ENCODE results near the gene SMCO3.

SMCO3 gene

GRCh38 chr12:14776236-14776961 is 37.6 kb downstream of the SMCO3 start:
- peaks cover 30% of the 10 kb centered on the region for H3K4me1 Mint-ChIP-seq (ENCODE audit: low read depth)
- intact Hi-C loops (cut with micrococcal nuclease), result loop anchor here (10.0 kb wide), 1 partner anchor 748 kb away; no protein-coding TSS in a partner anchor
- peak overlapping the region; percentile 87 for H3K4me3 Mint-ChIP-seq
- H3K9me3 Mint-ChIP-seq, result no peaks in the 10 kb centered on the region
- H3K27me3 Mint-ChIP-seq, result no peaks in the 10 kb centered on the region
- peak overlapping the region; percentile 99 for H3K27ac Mint-ChIP-seq
- H3K36me3 Mint-ChIP-seq (ENCODE audit: low read depth), result peaks cover 15% of the 10 kb centered on the region

DNA sequence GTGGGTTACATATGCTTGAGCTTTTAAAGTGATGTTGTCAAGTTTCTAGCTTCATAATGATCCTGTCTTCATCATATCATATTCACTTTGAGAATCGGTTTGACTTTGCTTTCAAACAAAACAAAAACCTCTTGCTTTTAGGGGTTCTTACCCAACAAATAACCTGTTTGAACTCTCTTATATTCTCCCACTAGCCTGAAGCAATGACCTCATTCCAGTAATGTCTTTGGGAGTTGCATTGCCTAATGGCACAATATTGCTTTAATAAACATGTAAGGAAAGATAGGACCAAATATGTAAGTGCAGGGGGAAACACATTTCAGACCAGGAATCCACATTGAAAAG is 38.4 kb downstream of the SMCO3 start:
- peaks cover 28% of the 10 kb centered on the region for H3K4me1 Mint-ChIP-seq (ENCODE audit: low read depth)

DNA sequence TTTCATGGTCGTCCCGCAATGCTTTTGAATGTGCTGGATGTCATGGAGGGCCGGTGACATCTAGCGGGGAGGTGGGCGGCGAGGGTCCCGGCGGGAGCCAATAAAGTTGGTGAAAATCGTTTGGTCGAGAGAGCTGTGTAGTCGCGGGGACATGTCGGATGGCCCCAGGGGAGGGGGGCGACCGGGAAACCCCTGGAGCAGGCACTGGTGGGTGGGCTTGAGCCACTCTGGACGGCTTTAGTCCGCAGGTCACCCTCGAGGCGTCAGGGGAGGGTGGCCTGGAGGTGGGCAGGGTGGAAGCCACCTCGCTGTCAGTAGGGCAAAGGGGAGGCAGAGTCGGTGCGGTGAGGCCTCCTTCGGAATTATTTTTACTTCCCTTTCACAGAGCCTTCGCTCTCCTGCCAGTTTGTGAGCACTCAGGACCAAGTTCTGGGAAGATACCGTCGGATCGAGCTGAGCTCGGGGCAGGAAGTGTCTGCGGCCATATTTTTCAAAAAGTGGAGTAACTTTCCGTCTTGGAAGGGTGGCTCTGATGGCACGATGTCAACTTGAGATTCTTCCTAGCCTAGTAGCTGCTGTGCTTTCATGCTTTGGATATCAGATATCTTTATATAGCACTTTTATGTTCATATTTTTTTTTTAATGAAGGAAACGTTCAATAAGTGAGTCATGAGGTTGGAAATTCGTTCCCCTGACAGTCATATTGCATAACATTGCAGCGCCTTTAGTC is 38.9 kb downstream of the SMCO3 start:
- H3K36me3 Mint-ChIP-seq (ENCODE audit: low read depth), result peaks cover 26% of the 10 kb centered on the region

More for the DNA sequence above, 38.4 kb downstream of the SMCO3 start:
- peak overlapping the region; percentile 99 for H3K27ac Mint-ChIP-seq
- intact Hi-C loops (cut with micrococcal nuclease), result loop anchor here (10.0 kb wide), 1 partner anchor 749 kb away; no protein-coding TSS in a partner anchor
- no peaks in the 10 kb centered on the region for H3K27me3 Mint-ChIP-seq
- H3K9me3 Mint-ChIP-seq, result no peaks in the 10 kb centered on the region
- peaks cover 21% of the 10 kb centered on the region for H3K36me3 Mint-ChIP-seq (ENCODE audit: low read depth)
- peak overlapping the region; percentile 87 for H3K4me3 Mint-ChIP-seq

GRCh38 chr12:14774074-14774905 is 39.7 kb downstream of the SMCO3 start:
- no peaks in the 10 kb centered on the region for H3K9me3 Mint-ChIP-seq
- no peaks in the 10 kb centered on the region for H3K27me3 Mint-ChIP-seq
- peaks cover 34% of the 10 kb centered on the region for H3K36me3 Mint-ChIP-seq (ENCODE audit: low read depth)
- intact Hi-C loops (cut with micrococcal nuclease), result loop anchor here (1.0 to 10.0 kb wide), 3 partner anchors 29 to 751 kb away; partner anchors contain the start of genes C12orf60 and WBP11
- peak overlapping the region; percentile 99 for H3K27ac Mint-ChIP-seq
- peak overlapping the region; percentile 87 for H3K4me3 Mint-ChIP-seq
- H3K4me1 Mint-ChIP-seq (ENCODE audit: low read depth), result peaks cover 30% of the 10 kb centered on the region

More for the DNA sequence above, 38.9 kb downstream of the SMCO3 start:
- Mint-ChIP-seq H3K9me3 (no peaks in the 10 kb centered on the region), H3K27me3 (no peaks in the 10 kb centered on the region), H3K4me1 (ENCODE audit: low read depth) (peaks cover 24% of the 10 kb centered on the region), H3K4me3 (peak overlapping the region; percentile 87), H3K27ac (peak overlapping the region; percentile 99)
- intact Hi-C loops (cut with micrococcal nuclease), result loop anchor here (1.0 to 10.0 kb wide), 3 partner anchors 28 to 750 kb away; partner anchors contain the start of genes C12orf60 and WBP11

GRCh38 chr12:14773685-14774073 is 40.3 kb downstream of the SMCO3 start:
- H3K27me3 Mint-ChIP-seq, result no peaks in the 10 kb centered on the region
- intact Hi-C loops (cut with micrococcal nuclease), result loop anchor here (1.0 to 10.0 kb wide), 3 partner anchors 30 to 751 kb away; partner anchors contain the start of genes C12orf60 and WBP11
- peaks cover 36% of the 10 kb centered on the region for H3K4me1 Mint-ChIP-seq (ENCODE audit: low read depth)
- peak overlapping the region; percentile 99 for H3K27ac Mint-ChIP-seq
- H3K36me3 Mint-ChIP-seq (ENCODE audit: low read depth), result peaks cover 40% of the 10 kb centered on the region
- H3K4me3 Mint-ChIP-seq, result peak overlapping the region; percentile 87
- no peaks in the 10 kb centered on the region for H3K9me3 Mint-ChIP-seq

DNA sequence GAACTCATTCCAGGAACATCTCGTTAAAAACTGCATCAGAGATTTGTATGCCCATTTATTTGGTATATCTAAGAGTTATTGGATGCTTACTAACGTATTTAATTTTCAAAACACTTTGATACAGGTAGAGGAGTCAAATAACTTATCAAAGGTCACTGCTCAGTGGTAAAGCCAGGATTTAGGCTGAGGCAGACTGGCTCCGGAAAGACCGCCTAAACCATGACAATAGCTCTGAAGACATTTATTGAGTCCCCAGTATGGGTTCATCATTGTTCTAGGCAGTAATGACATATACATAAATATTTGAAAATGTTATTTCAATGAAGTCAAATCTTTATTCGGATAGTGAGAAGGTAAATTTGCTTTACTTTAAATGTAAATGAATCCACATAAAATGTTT is 41.0 kb downstream of the SMCO3 start:
- no peaks in the 10 kb centered on the region for H3K27me3 Mint-ChIP-seq
- no peak overlapping the region for H3K4me3 Mint-ChIP-seq
- intact Hi-C loops (cut with micrococcal nuclease), result loop anchor here (5.0 to 10.0 kb wide), 2 partner anchors 184 to 752 kb away; no protein-coding TSS in a partner anchor
- no peaks in the 10 kb centered on the region for H3K9me3 Mint-ChIP-seq
- peaks cover 37% of the 10 kb centered on the region for H3K4me1 Mint-ChIP-seq (ENCODE audit: low read depth)
- no peak overlapping the region for H3K27ac Mint-ChIP-seq
- peaks cover 42% of the 10 kb centered on the region for H3K36me3 Mint-ChIP-seq (ENCODE audit: low read depth)

DNA sequence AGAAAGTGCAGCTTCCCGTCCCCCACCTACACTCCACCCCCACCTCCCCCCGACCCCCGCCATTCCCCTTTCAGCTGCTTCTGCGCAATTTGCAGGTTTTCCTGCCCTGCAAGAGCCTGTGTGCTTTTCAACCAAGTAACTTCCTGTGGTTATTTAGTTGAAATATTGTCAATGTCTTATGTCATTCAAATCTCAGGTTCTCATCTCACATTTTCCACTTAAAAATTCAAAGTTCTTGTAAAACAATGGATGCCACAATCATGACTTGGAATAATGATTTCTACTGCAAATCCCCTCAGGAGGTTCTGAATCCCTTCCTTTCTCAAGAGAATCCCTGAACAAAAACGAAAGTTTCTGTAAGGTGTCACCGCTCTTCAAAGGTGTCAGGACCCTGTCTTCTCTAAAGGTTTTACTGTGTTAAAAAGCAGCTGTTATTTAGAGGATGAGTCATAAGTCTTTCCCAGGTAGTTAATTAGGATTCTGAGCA is 42.3 kb downstream of the SMCO3 start:
- Mint-ChIP-seq H3K27ac (peak overlapping the region; percentile 99), H3K4me3 (peak overlapping the region; percentile 6), H3K9me3 (no peaks in the 10 kb centered on the region), H3K36me3 (ENCODE audit: low read depth) (peaks cover 54% of the 10 kb centered on the region), H3K4me1 (ENCODE audit: low read depth) (peaks cover 40% of the 10 kb centered on the region), H3K27me3 (no peaks in the 10 kb centered on the region)
- intact Hi-C loops (cut with micrococcal nuclease), result loop anchor here (2.0 to 10.0 kb wide), 3 partner anchors 186 to 753 kb away; partner anchors contain the start of gene PLBD1

DNA sequence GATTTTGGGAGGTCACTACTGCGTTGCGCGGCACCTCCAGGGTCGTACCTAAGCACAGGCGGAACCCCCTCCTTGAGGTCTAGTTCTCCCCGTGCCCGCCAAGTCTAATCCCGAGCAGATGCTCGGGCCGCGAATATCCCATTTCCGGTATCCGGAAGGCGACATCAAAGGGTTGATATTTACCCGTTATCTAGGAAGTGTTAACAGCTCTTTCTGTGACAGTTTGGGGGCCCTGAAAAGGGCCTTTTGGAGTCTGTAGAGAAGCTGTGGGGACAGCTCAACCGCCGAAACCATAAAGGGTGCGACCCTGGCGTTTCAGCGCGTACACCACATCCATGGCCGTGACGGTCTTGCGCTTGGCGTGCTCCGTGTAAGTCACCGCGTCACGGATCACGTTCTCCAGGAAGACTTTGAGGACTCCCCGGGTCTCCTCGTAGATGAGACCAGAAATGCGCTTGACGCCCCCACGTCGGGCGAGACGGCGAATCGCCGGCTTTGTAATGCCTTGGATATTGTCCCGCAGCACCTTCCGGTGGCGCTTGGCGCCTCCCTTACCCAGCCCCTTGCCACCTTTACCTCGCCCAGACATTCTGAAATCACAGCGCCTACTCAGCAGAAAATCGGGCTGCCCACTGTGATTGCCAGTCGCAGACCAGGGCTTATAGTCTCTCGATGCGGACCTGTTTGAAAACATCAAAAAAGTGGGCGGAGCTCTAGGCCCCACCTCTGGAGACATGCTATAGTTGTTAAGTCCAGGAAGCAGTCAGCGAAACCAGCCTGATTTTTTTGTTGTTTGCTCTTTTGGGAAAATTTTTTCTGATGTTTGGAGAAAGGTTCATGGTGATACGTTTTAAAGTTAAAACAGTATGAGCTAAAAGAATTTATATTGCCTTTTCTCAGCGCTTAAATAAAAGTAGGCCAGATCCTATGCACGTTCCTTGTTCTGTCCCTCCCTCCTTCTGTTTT is 43.2 kb downstream of the SMCO3 start:
- Mint-ChIP-seq H3K36me3 (ENCODE audit: low read depth) (peaks cover 54% of the 10 kb centered on the region), H3K9me3 (peaks cover 5% of the 10 kb centered on the region), H3K4me1 (ENCODE audit: low read depth) (peaks cover 33% of the 10 kb centered on the region), H3K4me3 (peak overlapping the region; percentile 91), H3K27ac (peak overlapping the region; percentile 99), H3K27me3 (no peaks in the 10 kb centered on the region)
- intact Hi-C loops (cut with micrococcal nuclease), result loop anchor here (1.0 to 10.0 kb wide), 4 partner anchors 33 to 754 kb away; partner anchors contain the start of genes C12orf60, PLBD1 and WBP11

DNA sequence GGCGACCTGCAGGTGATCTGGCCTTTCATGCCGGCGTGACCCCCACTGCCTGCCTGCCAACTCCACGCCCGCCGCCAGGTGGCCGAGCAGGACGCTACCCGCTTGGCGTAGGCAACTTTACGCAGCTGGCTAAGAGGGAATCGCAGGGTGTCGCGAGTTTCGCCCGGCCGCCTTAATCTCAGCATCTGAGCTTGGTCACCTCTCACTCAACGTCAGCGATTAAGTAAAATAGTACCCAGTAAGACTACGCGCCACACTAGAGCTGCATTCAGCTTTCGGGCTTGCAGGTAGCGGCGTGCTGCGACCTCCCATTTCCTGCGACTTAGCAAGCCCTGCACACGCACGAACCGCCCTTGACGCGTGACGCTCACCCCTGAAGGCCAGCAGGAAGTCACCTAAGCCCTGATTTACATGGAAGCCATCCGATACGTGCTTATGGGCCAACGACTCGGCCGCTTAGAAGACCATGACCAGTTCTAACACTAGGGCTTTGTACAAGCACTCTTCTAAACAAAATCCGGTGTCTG is 44.0 kb downstream of the SMCO3 start:
- Mint-ChIP-seq H3K27ac (peak overlapping the region; percentile 99), H3K27me3 (no peaks in the 10 kb centered on the region), H3K9me3 (peaks cover 8% of the 10 kb centered on the region), H3K36me3 (ENCODE audit: low read depth) (peaks cover 52% of the 10 kb centered on the region), H3K4me1 (ENCODE audit: low read depth) (peaks cover 28% of the 10 kb centered on the region), H3K4me3 (peak overlapping the region; percentile 91)
- intact Hi-C loops (cut with micrococcal nuclease), result loop anchor here (1.0 to 10.0 kb wide), 4 partner anchors 33 to 755 kb away; partner anchors contain the start of genes C12orf60, PLBD1 and WBP11

DNA sequence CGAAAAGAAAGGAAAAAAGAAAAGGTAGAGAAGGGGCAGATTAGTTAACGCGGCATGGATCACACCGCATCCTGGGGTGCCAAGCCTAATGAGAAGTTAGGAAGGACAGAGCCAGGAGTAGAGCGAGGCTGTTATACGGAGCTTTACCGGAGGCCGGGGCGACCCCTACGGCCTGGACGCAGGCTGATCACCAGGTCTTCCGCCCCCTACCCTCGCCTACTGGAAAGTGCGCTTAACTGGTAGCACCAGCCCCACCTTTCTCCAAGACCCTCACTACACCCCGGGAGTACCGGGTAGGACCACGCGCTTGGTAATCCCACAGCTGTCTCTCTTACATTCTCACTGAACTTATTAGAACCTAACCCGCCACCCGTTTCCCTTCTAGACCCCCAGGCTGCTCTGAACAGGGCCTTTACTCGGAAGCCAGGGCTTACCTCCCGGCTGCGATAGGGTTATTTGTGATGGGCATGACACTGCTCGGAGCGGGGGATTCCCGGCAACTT is 44.5 kb downstream of the SMCO3 start:
- peaks cover 8% of the 10 kb centered on the region for H3K9me3 Mint-ChIP-seq
- H3K4me3 Mint-ChIP-seq, result peak overlapping the region; percentile 91
- H3K27ac Mint-ChIP-seq, result peak overlapping the region; percentile 99
- no peaks in the 10 kb centered on the region for H3K27me3 Mint-ChIP-seq
- peaks cover 49% of the 10 kb centered on the region for H3K36me3 Mint-ChIP-seq (ENCODE audit: low read depth)
- H3K4me1 Mint-ChIP-seq (ENCODE audit: low read depth), result peaks cover 23% of the 10 kb centered on the region
- intact Hi-C loops (cut with micrococcal nuclease), result no loop called here

GRCh38 chr12:14768823-14769405 is 45.1 kb downstream of the SMCO3 start:
- Mint-ChIP-seq H3K4me1 (ENCODE audit: low read depth) (peaks cover 23% of the 10 kb centered on the region), H3K36me3 (ENCODE audit: low read depth) (peaks cover 49% of the 10 kb centered on the region), H3K27me3 (no peaks in the 10 kb centered on the region), H3K4me3 (peak overlapping the region; percentile 91), H3K27ac (peak overlapping the region; percentile 99), H3K9me3 (peaks cover 8% of the 10 kb centered on the region)
- intact Hi-C loops (cut with micrococcal nuclease), result no loop called here

DNA sequence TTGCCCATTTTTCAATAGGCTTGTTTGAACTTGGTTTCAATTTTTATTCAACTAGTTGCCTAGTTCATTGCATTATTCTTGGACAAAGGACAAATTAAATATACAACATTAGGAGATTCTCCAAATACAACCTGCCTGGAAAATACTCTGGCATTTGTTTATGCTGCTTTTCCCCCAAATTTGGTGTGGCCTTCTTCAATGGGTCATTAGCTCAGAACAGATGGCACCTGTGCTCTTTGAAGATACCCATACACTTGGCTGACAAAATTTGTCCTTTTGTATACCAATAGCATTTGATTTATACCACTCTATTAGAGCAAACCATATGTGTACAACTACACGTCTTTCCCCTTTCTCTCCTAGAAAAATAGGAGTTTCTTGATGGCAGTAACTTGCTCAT is 46.4 kb downstream of the SMCO3 start:
- Mint-ChIP-seq H3K36me3 (ENCODE audit: low read depth) (peaks cover 50% of the 10 kb centered on the region), H3K4me3 (no peak overlapping the region), H3K9me3 (peaks cover 8% of the 10 kb centered on the region), H3K27ac (no peak overlapping the region), H3K4me1 (ENCODE audit: low read depth) (peaks cover 26% of the 10 kb centered on the region), H3K27me3 (no peaks in the 10 kb centered on the region)
- intact Hi-C loops (cut with micrococcal nuclease), result no loop called here

Measured in dendritic cell treated with granulocyte-macrophage colony-stimulating factor and Interleukin-4, amounts not matched to agents 40 ng/mL and 50 ng/mL, for 4 days (primary cell).